Glutamatergic neuron (in vitro differentiated cells): ENCODE measurements around the gene MPV17L2. TPM values are rescaled to one million over a fixed set of nuclear protein-coding genes. Genes with fewer than 3 reads are reported as not detected.

Experiments
- DNase-seq: peaks from one replicate; pipeline ENCODE4 v3.0.0; 2022
- H3K27ac Mint-ChIP-seq: one replicate; pipeline ENCODE4 v1.8.0; 2020; ENCODE audit warnings: mild to moderate bottlenecking, mixed read lengths, inconsistent platforms; ENCODE audit not compliant: unreplicated experiment
- H3K27me3 Mint-ChIP-seq: one replicate; pipeline ENCODE4 v1.8.0; 2020; ENCODE audit warnings: mild to moderate bottlenecking, moderate library complexity, mixed read lengths, inconsistent platforms; ENCODE audit not compliant: unreplicated experiment
- H3K36me3 Mint-ChIP-seq: one replicate; pipeline ENCODE4 v1.8.0; 2020; ENCODE audit warnings: mild to moderate bottlenecking, mixed read lengths, inconsistent platforms; ENCODE audit not compliant: unreplicated experiment
- H3K4me1 Mint-ChIP-seq: one replicate; pipeline ENCODE4 v1.8.0; 2020; ENCODE audit warnings: mild to moderate bottlenecking, low read depth, mixed read lengths, inconsistent platforms; ENCODE audit not compliant: unreplicated experiment
- H3K4me3 Mint-ChIP-seq: one replicate; pipeline ENCODE4 v1.8.0; 2020; ENCODE audit warnings: mild to moderate bottlenecking, mixed read lengths, inconsistent platforms; ENCODE audit not compliant: unreplicated experiment
- H3K9me3 Mint-ChIP-seq: one replicate; pipeline ENCODE4 v1.8.0; 2020; ENCODE audit warnings: mild to moderate bottlenecking, moderate library complexity, mixed read lengths, inconsistent platforms; ENCODE audit not compliant: unreplicated experiment
- total RNA-seq: library from RNA; stranded (reverse); fragmentation: NEBNext Ultra II Directional; extraction: Animal tissue kit (Norgen Biotek cat#: 25700); gene quantifications from one replicate; pipeline ENCODE4 v1.2.1, GENCODE V29; 2021; ENCODE audit not compliant: unreplicated experiment
- TF ChIP-seq, protein P1 (sequence below): fragments of 200-600 bp; sonication (generic); IDR thresholded peaks from one replicate; pipeline ENCODE4 v1.5.0; 2021; ENCODE audit not compliant: partially characterized antibody, unreplicated experiment

MPV17L2 gene
- total RNA-seq, 1 donor from 2014 or later, result 17.9 TPM

DNA sequence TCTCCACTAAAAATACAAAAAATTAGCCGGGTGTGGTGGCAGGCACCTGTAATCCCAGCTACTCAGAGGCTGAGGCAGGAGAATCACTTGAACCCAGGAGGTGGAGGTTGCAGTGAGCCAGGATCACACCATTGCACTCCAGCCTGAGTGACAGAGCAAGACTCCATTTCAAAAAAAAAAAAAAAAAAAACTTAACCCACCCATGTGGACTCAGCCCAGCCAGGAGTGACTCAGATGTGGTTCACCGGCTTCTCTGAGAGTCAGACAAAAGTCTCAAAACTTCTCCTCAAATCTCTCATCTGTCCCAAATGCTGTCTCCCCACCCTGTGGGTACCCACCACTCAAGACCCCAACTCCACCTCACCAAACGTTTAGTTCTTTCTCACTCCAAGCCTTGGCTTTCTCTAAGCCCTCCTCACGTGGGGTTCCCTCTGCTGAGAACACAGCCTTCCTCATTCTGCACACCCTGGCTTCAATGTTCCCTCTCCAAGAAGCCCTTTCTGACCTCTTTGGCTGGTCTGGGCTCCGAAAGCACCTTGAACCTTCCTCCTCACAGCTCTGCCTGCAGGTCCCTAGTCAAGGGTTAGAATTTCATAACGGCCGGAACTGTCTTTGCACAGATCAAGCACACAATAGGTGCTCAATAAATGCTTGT lies 21.9 kb downstream of the MPV17L2 start:
- Mint-ChIP-seq H3K27me3 (peaks cover 4% of the 10 kb centered on the region), H3K27ac (no peak overlapping the region), H3K4me3 (no peak overlapping the region), H3K9me3 (no peaks in the 10 kb centered on the region), H3K4me1 (no peaks in the 10 kb centered on the region), H3K36me3 (no peaks in the 10 kb centered on the region)
- TF ChIP-seq, protein P1, sequence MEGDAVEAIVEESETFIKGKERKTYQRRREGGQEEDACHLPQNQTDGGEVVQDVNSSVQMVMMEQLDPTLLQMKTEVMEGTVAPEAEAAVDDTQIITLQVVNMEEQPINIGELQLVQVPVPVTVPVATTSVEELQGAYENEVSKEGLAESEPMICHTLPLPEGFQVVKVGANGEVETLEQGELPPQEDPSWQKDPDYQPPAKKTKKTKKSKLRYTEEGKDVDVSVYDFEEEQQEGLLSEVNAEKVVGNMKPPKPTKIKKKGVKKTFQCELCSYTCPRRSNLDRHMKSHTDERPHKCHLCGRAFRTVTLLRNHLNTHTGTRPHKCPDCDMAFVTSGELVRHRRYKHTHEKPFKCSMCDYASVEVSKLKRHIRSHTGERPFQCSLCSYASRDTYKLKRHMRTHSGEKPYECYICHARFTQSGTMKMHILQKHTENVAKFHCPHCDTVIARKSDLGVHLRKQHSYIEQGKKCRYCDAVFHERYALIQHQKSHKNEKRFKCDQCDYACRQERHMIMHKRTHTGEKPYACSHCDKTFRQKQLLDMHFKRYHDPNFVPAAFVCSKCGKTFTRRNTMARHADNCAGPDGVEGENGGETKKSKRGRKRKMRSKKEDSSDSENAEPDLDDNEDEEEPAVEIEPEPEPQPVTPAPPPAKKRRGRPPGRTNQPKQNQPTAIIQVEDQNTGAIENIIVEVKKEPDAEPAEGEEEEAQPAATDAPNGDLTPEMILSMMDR, result no peak
- DNase-seq, result no peak

DNA sequence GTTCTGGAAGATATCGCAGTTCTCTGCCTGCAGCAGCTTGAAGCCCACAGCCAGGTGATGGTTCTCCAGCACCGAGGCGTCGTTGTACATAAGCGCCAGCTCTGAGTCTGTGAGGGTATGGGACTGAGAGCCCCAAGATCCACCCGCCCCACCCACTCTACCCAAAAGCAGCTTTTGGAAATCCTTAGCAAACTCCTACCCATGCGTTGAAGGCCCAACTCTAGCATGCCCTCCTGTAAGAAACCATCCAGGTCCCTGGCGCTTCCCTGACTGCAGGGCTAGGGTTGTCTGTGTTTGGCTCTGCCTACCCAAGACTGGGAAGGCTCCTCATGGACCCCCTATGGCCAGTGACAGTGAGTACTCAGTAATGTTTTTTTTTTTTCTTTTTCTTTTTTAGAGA lies 23.8 kb downstream of the MPV17L2 start:
- H3K36me3 Mint-ChIP-seq, result no peaks in the 10 kb centered on the region
- no peaks in the 10 kb centered on the region for H3K4me1 Mint-ChIP-seq
- H3K9me3 Mint-ChIP-seq, result peaks cover 2% of the 10 kb centered on the region
- H3K4me3 Mint-ChIP-seq, result no peak overlapping the region
- H3K27ac Mint-ChIP-seq, result no peak overlapping the region
- DNase-seq, result no peak
- peaks cover 7% of the 10 kb centered on the region for H3K27me3 Mint-ChIP-seq
- TF ChIP-seq, protein P1, result no peak

DNA sequence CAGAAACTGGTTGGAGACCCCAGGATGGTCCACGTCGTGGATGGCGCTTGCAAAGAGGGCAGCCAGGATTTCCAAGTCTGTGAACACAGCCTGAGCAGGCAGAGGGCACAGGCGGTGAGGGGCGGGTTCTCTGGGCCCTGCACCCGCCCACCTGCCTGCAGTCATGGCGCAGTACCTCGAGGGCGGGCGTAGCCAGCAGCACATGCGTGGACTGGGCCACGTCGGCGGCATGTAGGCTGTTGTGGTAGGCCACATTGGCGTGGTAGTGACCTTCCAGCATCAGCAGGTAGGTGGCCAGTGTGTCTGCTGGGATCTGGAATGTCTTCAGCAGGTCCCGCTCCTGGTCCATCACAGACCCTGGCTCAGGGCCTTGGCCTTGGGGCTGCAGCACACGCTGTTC lies 25.1 kb downstream of the MPV17L2 start:
- TF ChIP-seq, protein P1, result no peak
- DNase-seq, result no peak
- H3K27me3 Mint-ChIP-seq, result peaks cover 7% of the 10 kb centered on the region
- H3K36me3 Mint-ChIP-seq, result no peaks in the 10 kb centered on the region
- no peak overlapping the region for H3K4me3 Mint-ChIP-seq
- H3K4me1 Mint-ChIP-seq, result no peaks in the 10 kb centered on the region
- peaks cover 2% of the 10 kb centered on the region for H3K9me3 Mint-ChIP-seq
- no peak overlapping the region for H3K27ac Mint-ChIP-seq

DNA sequence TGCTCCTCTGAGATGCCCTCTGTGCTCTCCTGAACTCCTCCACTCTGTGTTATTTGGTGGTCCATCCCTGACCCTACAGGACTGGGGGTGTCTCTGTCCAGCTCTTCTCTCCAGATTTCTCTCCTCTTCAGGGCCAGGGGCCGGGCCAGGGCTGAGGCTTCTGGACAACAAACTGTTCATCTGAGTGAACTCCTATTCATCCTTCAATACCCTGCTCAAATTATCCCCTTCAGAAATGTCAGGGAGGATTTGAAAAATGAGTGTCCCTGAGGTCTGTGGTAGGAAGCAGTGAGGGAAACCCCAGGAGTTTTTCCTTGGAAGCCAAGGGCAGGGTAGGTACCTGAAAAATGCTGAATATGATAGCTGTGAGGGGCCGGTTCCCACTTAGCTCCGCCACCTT lies 25.6 kb downstream of the MPV17L2 start:
- H3K36me3 Mint-ChIP-seq, result no peaks in the 10 kb centered on the region
- H3K27ac Mint-ChIP-seq, result no peak overlapping the region
- TF ChIP-seq, protein P1, result no peak
- H3K4me3 Mint-ChIP-seq, result no peak overlapping the region
- H3K9me3 Mint-ChIP-seq, result peaks cover 2% of the 10 kb centered on the region
- no peaks in the 10 kb centered on the region for H3K4me1 Mint-ChIP-seq
- H3K27me3 Mint-ChIP-seq, result peaks cover 7% of the 10 kb centered on the region
- no peak for DNase-seq

DNA sequence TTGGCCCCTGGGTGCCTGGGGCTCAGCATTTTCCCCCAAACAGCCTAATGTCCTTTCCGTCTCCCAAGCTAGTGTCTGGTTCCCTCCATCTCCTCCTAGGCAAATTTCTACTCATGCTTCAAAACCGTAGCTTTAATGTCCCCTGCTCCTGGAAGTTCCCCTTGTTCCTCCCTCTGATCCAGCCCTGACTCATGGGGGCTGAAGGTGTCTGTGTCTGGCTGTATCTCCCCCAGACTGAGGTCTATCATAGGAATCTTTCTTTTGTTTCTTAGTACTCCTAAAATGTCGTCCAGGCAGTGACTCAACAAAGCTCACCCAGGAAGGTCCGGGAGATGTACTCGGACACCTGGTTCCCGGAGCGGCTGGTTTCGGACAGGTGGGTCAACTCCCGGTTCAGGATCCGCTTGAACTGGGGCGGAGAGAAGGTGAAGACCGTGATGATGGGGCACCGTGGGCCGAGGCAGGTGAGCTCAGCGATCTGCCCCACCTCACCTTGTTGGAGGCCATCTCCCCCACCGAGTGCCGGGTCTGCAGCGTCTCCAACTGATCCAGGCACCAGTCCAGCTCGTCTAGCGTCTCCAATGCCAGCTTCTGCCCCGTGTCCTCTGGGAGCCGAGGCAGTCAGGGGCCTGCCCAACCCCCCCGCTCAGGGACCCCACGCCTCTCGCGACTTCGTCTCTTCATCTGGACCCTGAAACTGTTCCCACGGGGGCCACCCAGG lies 27.1 kb downstream of the MPV17L2 start:
- no peak for DNase-seq
- Mint-ChIP-seq H3K4me1 (no peaks in the 10 kb centered on the region), H3K36me3 (no peaks in the 10 kb centered on the region), H3K4me3 (no peak overlapping the region), H3K27ac (no peak overlapping the region), H3K9me3 (peaks cover 6% of the 10 kb centered on the region), H3K27me3 (peaks cover 10% of the 10 kb centered on the region)
- TF ChIP-seq, protein P1, result no peak
